Measurements from ENCODE around the gene WFDC10B.
"Not testable (repeated sequence)": the region's sequence is repeated elsewhere in the genome, so short reads cannot be mapped to it uniquely, and the experiment has no call there.

WFDC10B gene

DNA sequence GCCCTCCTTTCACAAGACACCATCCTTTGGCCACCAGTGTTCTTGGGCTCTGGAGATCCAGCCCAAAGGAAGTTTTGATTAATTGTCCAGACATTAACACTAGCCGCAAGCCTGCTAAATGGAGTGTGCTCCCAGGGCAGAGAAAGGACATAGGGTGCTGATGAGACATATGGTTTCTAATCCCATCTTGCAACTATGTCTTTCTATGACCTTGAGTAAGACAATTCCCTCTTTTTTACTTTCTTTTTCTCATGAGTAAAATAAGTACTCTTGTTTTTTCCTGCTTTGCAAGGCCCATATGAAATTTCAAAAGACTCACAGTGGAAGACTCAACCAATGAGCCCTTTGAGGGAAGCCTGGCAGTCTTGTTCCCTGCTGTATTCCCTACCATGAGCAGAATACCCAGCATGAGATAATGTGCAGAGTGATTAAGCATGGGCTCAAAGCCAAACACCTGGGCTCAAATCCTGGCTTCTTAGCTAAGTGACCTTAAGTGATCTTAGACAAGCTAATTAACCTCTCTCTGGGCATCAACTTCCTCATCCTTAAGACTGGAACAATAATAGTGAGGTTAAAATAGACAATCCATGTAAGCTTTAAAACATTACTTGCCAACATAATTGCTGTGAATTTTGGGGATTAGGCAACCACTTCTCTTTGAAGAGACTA, at the start of gene WFDC10B:
TSS of gene WFDC10B (minus strand) at position 51 of the 669 bp plus-strand sequence. CDS start 19,027 bp downstream, outside the sequence.
- no peak for DNase-seq (ENCODE audit: low spot score)

DNA sequence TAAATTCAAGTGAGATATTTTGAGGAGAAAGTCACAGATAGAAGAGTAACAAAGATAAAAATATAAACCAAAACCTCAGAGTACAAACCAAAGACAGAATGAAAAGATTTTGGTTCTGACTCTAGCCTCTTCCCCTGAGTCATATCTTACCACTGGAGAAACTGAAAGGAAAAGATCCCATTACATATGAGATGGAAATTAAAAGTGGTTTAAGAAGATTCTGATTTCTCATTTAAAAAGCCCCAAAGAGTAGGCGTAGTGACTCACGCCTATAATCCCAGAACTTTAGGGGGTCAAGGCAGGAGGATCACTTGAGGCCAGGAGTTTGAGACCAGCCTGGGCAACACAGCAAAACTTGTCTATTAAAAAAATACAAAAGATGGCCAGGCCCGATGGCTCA, 47.9 kb upstream of the WFDC10B start:
- no peak for DNase-seq (ENCODE audit: low spot score)

DNA sequence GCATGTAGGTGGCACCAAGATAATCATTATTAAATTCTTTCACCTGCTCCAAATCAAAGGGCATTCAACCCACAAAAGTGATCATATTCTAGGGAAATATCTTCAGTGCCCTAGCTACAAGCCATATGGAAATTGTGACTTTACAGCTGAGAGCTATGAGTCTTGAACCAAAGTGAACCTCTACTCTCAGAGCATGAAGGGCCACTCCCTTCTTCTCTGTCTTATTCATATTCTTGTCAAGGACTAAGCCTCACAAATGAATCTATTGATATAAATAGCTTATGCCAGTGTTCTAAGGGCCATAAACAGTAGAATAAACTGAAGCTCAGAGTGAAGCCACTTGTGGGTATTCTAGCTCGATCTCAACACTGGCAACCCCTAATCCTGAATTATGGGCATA, 46.9 kb upstream of the WFDC10B start:
- DNase-seq (ENCODE audit: low spot score), result no peak

DNA sequence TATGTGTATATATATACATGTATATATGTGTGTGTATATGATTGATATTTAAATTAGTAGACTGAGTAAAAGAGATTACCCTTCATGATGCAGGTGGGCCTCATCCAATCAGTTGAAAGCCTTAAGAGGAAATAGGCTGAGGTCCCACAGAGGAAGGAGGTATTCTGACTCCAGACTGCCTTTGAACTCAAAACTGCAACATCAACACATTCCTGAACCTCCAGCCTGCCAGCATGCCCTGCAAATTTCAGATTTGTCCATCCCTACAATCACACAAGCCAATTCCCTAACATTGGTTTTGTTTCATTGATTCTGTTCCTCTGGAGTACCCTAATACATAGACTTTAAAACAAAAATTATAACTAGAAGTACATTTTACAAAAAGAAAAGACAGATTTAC, 40.2 kb upstream of the WFDC10B start:
- no peak for DNase-seq (ENCODE audit: low spot score)

DNA sequence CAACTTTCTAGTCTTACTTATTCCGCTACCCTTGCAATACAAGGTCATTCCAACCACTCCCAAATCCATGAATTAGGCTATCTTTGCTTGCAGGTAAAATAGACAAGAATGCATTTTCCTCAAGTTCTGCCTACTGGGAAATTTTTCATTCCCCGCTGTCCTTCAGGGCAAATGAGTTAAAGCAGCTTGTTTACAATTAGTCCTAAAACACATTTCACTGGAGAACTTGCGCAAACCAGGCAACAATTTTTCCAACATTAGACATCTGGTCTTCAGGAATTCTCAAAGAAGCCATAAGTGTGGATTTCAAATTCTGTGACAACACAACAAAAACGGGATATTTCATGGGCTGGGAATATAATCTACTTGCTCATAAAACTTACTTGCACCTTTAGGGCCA, 37.8 kb upstream of the WFDC10B start:
- DNase-seq (ENCODE audit: low spot score), result no peak

DNA sequence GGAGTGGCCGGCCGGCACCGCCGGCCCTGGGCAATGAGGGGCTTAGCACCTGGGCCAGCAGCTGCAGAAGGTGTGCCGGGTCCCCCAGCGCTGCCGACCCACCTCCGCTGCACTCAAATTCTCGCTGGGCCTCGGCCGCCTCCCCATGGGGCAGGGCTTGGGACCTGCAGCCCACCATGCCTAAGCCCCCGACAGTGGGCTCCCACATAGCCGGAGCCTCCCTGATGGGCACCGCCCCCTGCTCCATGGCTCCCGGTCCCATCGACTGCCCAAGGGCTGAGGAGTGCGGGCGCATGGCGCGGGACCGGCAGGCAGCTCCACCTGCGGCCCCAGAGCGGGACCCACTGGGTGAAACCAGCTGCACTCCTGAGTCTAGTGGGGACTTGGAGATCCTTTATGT, 31.2 kb upstream of the WFDC10B start:
- no peak for DNase-seq (ENCODE audit: low spot score)

DNA sequence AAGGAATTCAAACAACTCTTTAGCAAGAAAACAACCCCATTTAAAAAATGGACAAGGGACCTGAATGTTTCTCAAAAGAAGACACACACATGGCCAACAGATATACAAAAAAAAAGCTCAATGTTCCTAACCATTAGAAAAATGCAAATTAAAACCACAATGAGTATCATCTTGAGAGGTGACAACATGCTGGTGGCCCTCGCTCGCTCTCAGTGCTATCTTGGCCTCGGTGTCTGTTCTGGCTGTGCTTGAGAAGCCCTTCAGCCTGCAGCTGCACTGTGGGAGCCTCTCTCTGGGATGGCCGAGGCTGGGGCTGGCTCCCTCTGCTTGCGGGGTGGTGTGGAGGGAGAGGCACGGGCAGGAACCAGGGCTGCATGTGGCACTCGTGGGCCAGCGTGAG, 30.7 kb upstream of the WFDC10B start:
- no peak for DNase-seq (ENCODE audit: low spot score)

DNA sequence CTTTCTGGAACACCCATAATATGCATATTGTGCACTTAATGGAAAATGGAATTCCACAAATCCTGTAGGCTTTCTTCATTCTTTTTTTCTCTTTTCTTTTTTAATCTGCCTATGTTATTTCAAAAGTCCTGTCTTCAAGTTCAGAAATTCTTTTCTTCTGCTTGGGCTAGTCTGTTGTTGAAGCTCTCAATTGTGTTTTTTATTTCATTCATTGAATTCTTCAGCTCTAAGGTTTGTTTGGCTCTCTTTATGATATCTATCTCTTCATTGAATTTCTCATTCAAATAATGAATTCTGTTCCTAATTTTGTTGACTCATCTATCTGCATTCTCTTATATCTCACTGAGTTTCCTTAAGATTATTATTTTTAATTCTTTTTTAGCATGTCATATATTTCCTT, 27.4 kb upstream of the WFDC10B start:
- no peak for DNase-seq (ENCODE audit: low spot score)

DNA sequence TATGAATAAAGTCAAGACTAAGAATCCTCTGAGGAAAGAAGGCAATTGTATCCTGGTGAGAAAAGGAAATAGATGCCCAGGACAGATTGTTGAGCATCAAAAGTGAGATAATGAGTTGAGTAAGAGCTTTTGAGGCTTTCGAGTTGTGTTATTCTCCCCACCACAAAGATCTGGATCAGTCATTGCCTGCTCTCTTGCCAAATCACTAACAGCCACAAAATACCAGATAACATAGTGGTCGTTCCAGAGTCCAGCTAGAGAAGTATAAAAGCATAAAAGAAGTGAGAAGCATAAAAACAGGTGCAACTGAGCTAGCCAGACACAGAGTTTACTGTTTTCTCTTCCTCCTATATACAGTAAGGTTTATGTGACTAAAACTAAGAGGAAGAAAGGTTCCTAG, 22.2 kb upstream of the WFDC10B start:
- no peak for DNase-seq (ENCODE audit: low spot score)

DNA sequence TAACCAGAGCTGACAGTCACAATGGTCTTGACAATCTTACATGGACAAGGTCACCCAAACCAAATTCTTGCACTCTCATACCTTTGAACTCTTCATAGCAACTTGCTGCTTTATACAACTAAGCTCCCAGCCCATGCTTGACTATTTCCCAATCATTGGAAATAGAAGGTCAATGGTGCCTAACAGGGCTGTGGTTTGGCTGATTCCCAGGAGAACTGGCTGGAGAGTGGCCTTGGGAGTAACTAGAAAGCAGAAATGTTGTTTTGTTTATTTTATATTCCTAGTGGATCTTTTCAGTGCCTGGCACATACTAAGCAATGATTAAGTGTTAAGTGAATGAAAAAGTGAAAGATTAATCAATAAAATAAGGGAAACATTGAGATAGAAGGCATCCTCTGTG, 20.3 kb upstream of the WFDC10B start:
- no peak for DNase-seq (ENCODE audit: low spot score)

DNA sequence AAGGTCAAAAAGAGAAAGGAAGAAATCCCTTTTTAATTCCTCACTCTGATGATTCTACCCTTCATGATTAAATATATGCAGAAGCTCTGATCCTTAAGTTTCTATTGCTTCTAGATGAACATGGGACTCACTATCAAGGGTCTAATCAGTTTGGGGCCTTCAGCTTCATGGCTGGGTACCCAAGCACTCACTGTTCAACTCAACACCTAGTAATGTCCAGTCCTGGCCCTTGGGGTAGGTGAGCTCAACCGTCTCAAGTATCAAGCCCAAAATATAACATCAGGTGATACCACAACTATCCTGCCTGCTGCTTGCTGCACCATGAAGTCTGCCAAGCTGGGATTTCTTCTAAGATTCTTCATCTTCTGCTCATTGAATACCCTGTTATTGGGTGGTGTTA, 17.2 kb upstream of the WFDC10B start, which contains the start of gene SPINT4:
TSS of gene SPINT4 (plus strand) at position 301 of the 400 bp plus-strand sequence. CDS start at position 322, 21 bp downstream.
- DNase-seq (ENCODE audit: low spot score), result no peak

DNA sequence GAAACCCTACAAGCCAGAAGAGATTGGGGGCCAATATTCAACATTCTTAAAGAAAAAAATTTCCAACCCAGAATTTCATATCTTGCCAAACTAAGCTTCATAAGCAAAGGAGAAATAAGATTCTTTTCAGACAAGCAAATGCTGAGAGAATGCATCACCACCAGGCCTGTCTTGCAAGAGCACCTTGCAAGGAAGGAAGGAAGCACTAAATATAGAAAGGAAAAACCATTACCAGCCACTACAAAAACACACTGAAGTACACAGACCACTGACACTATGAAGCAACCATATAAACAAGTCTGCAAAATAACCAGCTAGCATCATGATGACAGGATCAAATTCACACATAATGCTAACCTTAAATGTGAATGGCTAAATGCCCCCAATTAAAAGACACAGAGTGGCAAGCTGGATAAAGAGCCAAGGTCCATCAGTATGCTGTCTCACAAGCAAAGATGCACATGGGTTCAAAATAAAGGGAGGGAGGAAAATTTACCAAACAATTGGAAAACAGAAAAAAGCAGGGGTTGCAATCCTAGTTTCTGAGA, 11.4 kb upstream of the WFDC10B start:
- DNase-seq (ENCODE audit: low spot score), result not testable (repeated sequence)

DNA sequence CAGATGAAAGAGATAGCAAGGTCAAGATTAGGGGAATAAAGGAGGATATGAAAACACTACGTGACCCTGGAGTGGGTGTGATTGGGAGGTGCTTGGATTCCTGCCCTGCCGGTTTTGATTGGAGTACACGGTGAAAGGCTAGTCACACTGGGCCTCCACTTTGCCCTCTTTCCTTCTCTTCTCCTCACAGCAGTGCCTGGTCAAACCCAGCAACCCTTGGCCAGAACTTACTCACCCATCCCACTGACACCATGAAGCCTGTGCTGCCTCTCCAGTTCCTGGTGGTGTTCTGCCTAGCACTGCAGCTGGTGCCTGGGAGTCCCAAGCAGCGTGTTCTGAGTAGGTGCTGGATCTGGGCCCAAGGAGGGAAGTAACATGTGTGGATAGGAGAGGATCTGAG, 2.9 kb downstream of the WFDC10B start, which contains the start of gene WFDC13:
TSS of gene WFDC13 (plus strand) at position 166 of the 400 bp plus-strand sequence. CDS start at position 252, 86 bp downstream.
- no peak for DNase-seq (ENCODE audit: low spot score)

DNA sequence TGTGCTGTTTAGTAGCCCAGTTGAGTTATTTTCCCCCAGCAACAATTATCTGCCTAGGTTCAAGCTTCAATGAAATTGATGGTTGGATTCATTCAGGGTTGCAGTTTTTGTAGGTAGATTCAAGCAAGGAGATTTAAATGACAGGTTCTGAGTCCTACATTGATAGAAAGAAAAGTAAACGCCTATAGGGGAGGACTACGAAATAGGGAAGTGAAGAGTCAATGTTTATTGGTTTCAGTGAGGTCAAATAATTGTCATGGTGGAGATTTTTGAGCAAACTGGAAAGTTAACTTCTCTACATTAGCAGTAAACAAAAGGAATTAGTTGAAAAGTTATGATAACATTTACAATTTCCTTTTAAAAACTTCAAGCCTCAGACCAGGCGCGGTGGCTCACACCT, 3.7 kb downstream of the WFDC10B start:
- no peak for DNase-seq (ENCODE audit: low spot score)

DNA sequence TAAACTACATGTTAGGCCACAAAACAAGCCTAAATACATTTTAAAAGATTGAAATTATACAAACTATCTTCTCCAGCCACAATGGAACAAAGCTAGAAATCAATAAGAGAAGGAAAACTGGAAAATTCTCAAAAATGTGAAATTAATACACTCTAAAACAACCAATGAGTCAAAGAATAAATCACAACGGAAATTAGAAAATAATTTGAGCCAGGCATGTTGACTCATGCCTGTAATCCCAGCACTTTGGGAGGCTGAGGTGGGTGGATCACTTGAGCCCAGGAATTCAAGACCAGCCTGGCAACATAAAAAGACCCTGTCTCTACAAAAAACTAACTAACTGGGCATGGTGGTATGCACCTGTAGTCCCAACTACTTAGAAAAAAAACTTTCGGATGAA, 9.3 kb downstream of the WFDC10B start:
- no peak for DNase-seq (ENCODE audit: low spot score)

DNA sequence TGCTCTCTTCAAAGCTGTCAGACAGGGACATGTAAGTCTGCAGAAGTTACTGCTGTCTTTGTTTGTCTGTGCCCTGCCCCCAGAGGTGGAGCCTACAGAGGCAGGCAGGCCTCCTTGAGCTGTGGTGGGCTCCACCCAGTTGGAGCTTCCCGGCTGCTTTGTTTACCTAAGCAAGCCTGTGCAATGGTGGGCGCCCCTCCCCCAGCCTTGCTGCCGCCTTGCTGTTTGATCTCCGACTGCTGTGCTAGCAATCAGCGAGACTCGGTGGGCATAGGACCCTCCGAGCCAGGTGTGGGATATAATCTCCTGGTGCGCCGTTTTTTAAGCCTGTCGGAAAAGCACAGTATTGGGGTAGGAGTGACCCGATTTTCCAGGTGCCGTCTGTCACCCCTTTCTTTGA, 11.5 kb downstream of the WFDC10B start:
- DNase-seq (ENCODE audit: low spot score), result not testable (repeated sequence)

DNA sequence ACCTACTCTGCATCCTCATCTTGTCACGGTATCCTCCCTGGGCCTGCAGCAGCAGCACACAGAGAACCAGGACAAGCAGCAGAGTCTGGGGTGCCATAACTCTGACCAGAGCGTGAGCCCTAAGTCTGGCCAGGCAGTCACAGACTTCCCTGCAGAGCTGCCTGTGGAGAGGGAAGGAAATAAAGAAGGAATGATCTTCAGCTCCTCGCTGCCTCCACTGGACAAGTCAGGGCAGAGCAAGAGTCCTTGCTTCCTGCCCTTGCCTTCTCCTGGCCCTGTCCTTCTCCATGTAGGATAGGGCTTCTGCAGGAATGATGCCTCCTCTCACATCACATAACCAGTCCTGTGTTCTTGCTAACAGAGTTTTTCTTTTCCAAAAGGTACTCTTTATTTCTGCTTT, 18.9 kb downstream of the WFDC10B start:
- DNase-seq (ENCODE audit: low spot score), result no peak

DNA sequence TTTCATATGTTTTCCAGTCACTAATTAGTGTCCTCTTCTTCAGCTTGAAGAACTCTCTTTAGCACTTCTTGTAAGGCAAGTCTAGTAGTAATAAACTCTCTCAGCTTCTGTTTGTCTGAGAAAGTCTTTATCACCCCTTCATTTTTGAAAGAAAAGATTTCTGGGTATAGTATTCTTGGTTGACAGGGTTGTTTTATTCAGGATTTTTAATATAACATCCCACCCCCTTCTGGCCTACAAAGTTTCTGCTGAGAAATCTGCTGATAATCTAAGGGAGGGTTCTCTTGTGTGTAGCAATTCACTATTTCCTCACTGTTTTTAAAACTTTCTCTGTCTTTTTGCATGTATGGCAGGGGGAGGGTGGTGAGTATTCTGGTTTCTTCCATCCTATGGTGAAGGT, 25.2 kb downstream of the WFDC10B start:
- DNase-seq (ENCODE audit: low spot score), result no peak

DNA sequence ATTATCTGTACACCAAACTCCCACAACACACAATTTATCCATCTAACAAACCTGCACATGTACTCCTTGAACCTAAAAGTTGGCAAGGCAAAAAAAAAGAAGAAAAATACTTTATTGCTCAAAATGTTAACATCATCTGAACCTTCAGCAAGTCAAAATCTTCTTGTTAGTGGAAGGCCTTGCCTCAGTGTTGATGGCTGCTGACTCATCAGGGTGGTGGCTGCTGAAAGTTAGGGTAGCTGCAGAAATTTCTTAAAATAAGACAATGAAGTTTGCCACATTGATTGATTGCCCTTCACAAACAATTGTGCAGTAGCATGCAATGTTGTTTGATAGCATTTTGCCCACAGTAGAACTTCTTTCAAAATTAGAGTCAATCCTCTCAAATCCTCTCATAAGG, 32.1 kb downstream of the WFDC10B start:
- DNase-seq (ENCODE audit: low spot score), result no peak

DNA sequence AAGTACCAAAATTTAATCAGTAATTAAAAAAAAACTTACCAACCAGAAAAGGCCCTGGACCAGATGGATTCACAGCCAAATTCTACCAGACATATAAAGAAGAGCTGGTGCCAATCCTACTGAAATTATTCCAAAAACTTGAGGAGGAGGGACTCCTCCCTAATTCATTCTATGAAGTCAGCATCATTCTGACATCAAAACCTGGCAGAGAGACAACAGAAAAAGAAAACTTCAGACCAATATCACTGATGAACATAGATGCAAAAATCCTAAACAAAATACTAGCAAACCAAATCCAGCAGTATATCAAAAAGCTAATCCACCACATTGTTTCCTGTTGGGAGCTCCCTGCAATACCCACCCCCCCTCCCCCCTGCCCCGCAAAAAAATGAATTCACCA, 34.7 kb downstream of the WFDC10B start, which contains the start of gene WFDC11:
TSS of gene WFDC11 (minus strand) at position 101 of the 400 bp plus-strand sequence. CDS start 19,639 bp downstream, outside the sequence.
- no peak for DNase-seq (ENCODE audit: low spot score)

DNA sequence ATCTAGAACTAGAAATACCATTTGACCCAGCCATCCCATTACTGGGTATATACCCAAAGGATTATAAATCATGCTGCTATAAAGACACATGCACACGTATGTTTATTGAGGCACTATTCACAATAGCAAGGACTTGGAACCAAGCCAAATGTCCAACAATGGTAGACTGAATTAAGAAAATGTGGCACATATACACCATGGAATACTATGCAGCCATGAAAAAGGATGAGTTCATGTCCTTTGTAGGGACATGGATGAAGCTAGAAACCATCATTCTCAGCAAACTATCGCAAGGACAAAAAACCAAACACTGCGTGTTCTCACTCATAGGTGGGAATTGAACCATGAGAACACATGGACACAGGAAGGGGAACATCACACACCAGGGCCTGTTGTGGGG, 47.8 kb downstream of the WFDC10B start:
- not testable (repeated sequence) for DNase-seq (ENCODE audit: low spot score)

DNA sequence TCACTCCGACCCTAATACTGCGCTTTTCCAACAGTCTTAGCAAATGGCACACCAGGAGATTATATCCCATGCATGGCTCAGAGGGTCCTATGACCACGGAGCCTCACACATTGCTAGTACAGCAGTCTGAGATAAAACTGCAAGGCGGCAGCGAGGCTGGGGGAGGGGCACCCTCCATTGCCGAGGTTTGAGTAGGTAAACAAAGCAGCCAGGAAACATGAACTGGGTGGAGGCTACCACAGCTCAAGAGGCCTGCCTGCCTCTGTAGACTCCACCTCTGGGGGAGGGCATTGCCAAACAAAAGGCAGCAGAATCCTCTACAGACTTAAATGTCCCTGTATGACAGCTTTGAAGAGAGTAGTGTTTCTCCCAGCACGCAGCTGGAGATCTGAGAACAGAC, 53.1 kb downstream of the WFDC10B start:
- DNase-seq (ENCODE audit: low spot score), result not testable (repeated sequence)

DNA sequence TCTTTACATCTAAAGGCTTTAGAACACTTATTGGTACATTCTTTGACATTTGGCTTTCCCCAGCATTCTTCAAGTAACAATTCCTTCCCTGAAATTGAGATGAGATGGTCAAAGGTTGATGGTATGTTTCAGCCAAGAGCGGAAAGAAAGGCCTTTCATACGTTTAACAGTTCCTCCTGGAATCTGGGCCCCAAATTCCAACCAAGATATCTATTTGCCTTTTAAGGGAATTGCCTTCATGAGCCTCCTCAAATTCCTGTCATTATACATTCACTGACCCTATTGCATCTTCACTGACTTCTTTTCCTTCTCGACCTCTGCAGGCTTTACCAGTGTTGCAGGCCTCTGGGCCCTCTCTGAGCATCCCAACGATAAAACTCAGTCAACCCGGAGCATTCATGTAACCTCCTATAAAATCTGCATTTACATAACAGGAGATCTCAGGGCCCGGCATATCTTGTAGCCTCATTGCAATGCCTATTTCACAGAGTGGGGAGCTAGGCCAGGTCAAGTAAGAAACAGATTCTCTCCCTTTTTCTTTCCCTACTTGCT, 55.4 kb downstream of the WFDC10B start:
- no peak for DNase-seq (ENCODE audit: low spot score)
